Measurements from ENCODE around the gene C1QTNF12. TPM values are rescaled to one million over a fixed set of nuclear protein-coding genes. Genes with fewer than 3 reads are reported as not detected.

Gene C1QTNF12
- total and polyA plus RNA-seq, 2 donors (not counting 3 experiments of a cell fraction or from before 2014, with no cell fraction given), result 1.0 to 1.9 TPM

DNA sequence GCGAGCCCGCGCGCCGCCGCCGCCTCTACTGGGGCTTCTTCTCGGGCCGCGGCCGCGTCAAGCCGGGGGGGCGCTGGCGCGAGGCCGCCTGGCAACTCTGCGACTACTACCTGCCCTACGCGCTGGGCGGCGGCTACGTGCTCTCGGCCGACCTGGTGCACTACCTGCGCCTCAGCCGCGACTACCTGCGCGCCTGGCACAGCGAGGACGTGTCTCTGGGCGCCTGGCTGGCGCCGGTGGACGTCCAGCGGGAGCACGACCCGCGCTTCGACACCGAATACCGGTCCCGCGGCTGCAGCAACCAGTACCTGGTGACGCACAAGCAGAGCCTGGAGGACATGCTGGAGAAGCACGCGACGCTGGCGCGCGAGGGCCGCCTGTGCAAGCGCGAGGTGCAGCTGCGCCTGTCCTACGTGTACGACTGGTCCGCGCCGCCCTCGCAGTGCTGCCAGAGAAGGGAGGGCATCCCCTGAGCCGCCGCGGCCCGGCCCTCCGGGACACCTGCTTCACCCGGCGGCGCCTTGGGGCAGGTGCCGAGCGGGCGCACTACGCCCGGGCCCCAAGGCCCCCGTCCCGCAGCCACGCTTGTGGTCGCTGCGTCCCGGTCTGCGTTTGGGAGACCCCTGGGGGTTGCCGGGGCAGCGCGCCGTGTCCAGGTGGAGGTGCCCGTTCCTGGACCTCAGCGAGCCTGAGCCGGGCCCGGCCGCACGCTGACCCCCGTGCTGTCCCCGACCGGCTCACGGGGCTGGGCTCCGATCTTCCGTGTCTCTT lies 13.5 kb downstream of the C1QTNF12 start:
- peaks cover 52% of the 10 kb centered on the region for H3K79me2 ChIP-seq (ENCODE audit: control insufficient read depth, insufficient read depth, low read length)
- H3K4me3 ChIP-seq (replicated peaks in 1 of 3; ENCODE audit: insufficient read depth in 1 of 3, low read depth in 1 of 3, low read length in 3 of 3), result peak overlapping the region in 1 of 3 experiments; percentile 14
- no peak overlapping the region for H3K4me2 ChIP-seq (ENCODE audit: insufficient read depth, low read length)
- no peak for FAIRE-seq
- dilution Hi-C loops (cut with MboI; ENCODE audit: extremely low pct_ligation_motif_present, low sequenced_read_pairs) (no loop called here), intact Hi-C loops (cut with micrococcal nuclease) (loop anchor here (2.0 kb wide), 1 partner anchor 28 kb away; no protein-coding TSS in a partner anchor)
- H3K36me3 ChIP-seq (ENCODE audit: control insufficient read depth in 2 of 2, extremely low read depth in 1 of 2, insufficient read depth in 2 of 2, low read length in 2 of 2), result peaks cover 1 to 5% of the 10 kb centered on the region in 2 experiments
- peaks cover 6% of the 10 kb centered on the region for H3K4me1 ChIP-seq (ENCODE audit: control insufficient read depth, extremely low read depth, insufficient read depth, low read length)
- H3K27me3 ChIP-seq (ENCODE audit: control insufficient read depth in 2 of 2, insufficient read depth in 2 of 2, low read length in 2 of 2), result no peaks in the 10 kb centered on the region
- DNase-seq (ENCODE audit: low read depth, low spot score), result no peak
- ChIA-PET CTCF (no interaction called here), POLR2A (no interaction called here)
- no peak overlapping the region for H3K27ac ChIP-seq (ENCODE audit: insufficient read depth, low read depth, low read length)
- no peak overlapping the region for H3K9ac ChIP-seq (replicated peaks; ENCODE audit: extremely low read depth, insufficient read depth, low read length)
- BruUV-seq (replicated peaks), result no TSS peak
- no peaks in the 10 kb centered on the region for H4K20me1 ChIP-seq (replicated peaks; ENCODE audit: control insufficient read depth, extremely low read depth, insufficient read depth, low read length)
- no peaks in the 10 kb centered on the region for H3K9me1 ChIP-seq (replicated peaks; ENCODE audit: control insufficient read depth, extremely low read depth, insufficient read depth, low read length)
- no peaks in the 10 kb centered on the region for H3K9me3 ChIP-seq (replicated peaks; ENCODE audit: control insufficient read depth, insufficient read depth, low read length)
- no peak overlapping the region for H2AFZ ChIP-seq (ENCODE audit: low read depth, low read length)
- TF ChIP-seq POLR2AphosphoS5 (IDR thresholded peaks at IDR 0.05; ENCODE audit: insufficient read depth, low read depth, low read length) (no peak), POLR2A (IDR thresholded peaks at IDR 0.05; ENCODE audit: low read depth, low read length) (no peak), GATA2 (IDR thresholded peaks at IDR 0.05; ENCODE audit: insufficient read depth, insufficient read length, low read depth, low read length) (no peak), JUN (IDR thresholded peaks at IDR 0.05; ENCODE audit: borderline replicate concordance, insufficient read depth, insufficient read length, low read depth) (no peak), MYC (IDR thresholded peaks at IDR 0.05; ENCODE audit: low read depth, low read length) (no peak), EZH2 (IDR thresholded peaks at IDR 0.05; ENCODE audit: borderline replicate concordance, low read depth, low read length, severe bottlenecking) (no peak), FOS (IDR thresholded peaks at IDR 0.05; ENCODE audit: borderline replicate concordance, insufficient read depth, low read length) (no peak)
- TF ChIP-seq, protein P1, sequence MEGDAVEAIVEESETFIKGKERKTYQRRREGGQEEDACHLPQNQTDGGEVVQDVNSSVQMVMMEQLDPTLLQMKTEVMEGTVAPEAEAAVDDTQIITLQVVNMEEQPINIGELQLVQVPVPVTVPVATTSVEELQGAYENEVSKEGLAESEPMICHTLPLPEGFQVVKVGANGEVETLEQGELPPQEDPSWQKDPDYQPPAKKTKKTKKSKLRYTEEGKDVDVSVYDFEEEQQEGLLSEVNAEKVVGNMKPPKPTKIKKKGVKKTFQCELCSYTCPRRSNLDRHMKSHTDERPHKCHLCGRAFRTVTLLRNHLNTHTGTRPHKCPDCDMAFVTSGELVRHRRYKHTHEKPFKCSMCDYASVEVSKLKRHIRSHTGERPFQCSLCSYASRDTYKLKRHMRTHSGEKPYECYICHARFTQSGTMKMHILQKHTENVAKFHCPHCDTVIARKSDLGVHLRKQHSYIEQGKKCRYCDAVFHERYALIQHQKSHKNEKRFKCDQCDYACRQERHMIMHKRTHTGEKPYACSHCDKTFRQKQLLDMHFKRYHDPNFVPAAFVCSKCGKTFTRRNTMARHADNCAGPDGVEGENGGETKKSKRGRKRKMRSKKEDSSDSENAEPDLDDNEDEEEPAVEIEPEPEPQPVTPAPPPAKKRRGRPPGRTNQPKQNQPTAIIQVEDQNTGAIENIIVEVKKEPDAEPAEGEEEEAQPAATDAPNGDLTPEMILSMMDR (IDR thresholded peaks at IDR 0.05; ENCODE audit: extremely low read depth in 1 of 2, insufficient read depth in 1 of 2, low read depth in 1 of 2, low read length in 2 of 2), result no peak
- TF ChIP-seq, protein P2, sequence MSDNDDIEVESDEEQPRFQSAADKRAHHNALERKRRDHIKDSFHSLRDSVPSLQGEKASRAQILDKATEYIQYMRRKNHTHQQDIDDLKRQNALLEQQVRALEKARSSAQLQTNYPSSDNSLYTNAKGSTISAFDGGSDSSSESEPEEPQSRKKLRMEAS (IDR thresholded peaks at IDR 0.05; ENCODE audit: insufficient read depth, insufficient read length), result no peak
